ENCODE results near the gene SHOX. TPM values are rescaled to one million over a fixed set of nuclear protein-coding genes. Genes with fewer than 3 reads are reported as not detected.

Gene SHOX
- polyA plus RNA-seq, 1 of the 3 experiments (the other 2 are of a cell fraction) = not detected

DNA sequence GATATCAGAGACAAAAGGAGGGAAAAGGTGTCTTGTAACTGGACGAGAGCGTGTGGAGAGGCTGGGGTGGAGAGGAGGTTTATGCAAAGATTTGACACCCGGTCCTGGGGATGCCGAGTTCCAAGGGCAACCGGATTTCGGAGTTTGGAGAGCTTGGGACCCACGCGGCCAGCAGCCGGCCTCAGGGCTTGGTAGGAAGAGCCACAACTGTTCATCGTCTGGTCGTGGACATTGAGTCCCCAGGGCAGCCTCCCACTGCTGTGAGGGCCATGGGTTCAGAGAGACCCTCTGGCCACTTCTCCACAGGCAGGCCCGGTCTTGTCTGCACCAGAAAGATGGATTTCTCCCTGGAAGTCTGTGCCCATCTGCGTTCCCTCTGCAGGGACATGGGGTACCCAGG lies 46.8 kb downstream of the SHOX start (continued):
- no peak for TF ChIP-seq EZH2phosphoT487 (IDR thresholded peaks at IDR 0.05; ENCODE audit: borderline replicate concordance, low read depth)

DNA sequence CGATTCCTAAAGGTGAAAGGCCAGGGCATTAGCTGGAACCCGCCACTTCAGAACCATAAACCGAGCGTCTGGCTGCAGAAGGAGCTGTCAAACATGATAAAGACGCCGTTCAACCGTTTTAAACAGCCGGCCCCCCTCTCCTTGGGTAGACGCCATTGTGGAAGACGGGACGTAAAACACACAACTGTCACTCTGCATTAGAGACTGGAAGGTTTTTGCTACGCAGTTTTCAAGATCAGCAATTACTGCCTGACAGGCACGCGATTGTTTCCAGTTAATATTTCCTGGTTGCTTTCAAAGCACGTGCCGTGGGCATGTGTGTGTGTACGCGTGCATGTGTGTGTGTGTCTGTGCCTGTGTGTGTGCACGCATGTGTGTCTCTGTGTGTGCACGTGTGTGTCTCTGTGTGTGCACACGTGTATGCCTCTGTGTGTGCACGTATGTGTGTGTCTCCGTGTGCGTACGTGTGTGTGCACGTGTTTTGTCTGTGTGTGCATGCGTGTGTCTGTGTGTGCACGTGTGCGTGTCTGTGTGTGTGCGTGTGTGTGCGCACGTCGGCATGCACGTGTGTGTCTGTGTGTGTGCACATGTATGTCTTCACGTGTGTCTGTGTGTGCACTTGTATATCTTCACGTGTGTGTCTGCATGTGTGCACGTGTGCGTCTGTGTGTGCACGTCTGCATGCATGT lies 48.8 kb downstream of the SHOX start:
- 24% methylated on average over 39 of the region's 39 CpGs for WGBS (ENCODE audit: low lambda C conversion rate)
- H3K9me2 ChIP-seq = no peaks in the 10 kb centered on the region
- no peaks in the 10 kb centered on the region for H3K79me2 ChIP-seq (ENCODE audit: insufficient read depth)
- H3K27me3 ChIP-seq (ENCODE audit: insufficient read depth) = no peaks in the 10 kb centered on the region
- no peaks in the 10 kb centered on the region for H3F3A ChIP-seq (replicated peaks; ENCODE audit: insufficient read depth)
- ChIA-PET CTCF (no interaction called here), POLR2A (no interaction called here)
- H3K27ac ChIP-seq (ENCODE audit: low read depth in 2 of 2, low read length in 1 of 2) = no peak overlapping the region
- no peaks in the 10 kb centered on the region for H3K9me3 ChIP-seq
- no peaks in the 10 kb centered on the region for H4K20me1 ChIP-seq (ENCODE audit: insufficient read depth)
- TF ChIP-seq, protein P1, sequence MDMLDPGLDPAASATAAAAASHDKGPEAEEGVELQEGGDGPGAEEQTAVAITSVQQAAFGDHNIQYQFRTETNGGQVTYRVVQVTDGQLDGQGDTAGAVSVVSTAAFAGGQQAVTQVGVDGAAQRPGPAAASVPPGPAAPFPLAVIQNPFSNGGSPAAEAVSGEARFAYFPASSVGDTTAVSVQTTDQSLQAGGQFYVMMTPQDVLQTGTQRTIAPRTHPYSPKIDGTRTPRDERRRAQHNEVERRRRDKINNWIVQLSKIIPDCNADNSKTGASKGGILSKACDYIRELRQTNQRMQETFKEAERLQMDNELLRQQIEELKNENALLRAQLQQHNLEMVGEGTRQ (IDR thresholded peaks at IDR 0.05; ENCODE audit: borderline replicate concordance, low read depth, low read length) = no peak
- no peak overlapping the region for H3K4me3 ChIP-seq (ENCODE audit: low read depth in 2 of 2, low read length in 1 of 2)
- H3K36me3 ChIP-seq (replicated peaks in 1 of 2; ENCODE audit: control insufficient read depth in 1 of 2, insufficient read depth in 2 of 2, low read length in 1 of 2) = no peaks in the 10 kb centered on the region
- no peak for DNase-seq
- no peak overlapping the region for H3K9ac ChIP-seq
- no peak overlapping the region for H2AFZ ChIP-seq (ENCODE audit: low read depth)
- H3K4me1 ChIP-seq (ENCODE audit: control insufficient read depth in 1 of 2, insufficient read depth in 2 of 2, low read depth in 1 of 2, low read length in 1 of 2) = no peaks in the 10 kb centered on the region
- H3K4me2 ChIP-seq = no peak overlapping the region

DNA sequence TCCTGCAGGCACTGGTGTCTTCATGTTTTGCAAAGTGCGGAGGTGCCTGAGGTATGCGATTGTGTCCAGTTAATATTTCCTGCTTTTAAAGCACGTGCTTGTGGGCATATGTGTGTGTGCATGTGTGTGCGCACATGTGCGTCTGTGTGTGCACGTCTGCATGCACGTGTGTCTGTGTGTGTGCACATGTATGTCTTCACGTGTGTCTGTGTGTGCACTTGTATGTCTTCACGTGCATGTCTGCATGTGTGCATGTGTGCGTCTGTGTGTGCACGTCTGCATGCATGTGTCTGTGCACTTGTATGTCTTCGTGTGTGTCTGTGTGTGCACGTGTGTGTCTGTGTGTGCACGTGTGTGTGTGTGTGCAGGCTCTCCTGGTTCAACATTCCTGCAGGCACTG lies 49.5 kb downstream of the SHOX start:
- POLR2A ChIA-PET = no interaction called here

More for the DNA sequence above, 49.5 kb downstream of the SHOX start:
- no peaks in the 10 kb centered on the region for H3K9me3 ChIP-seq
- H3K4me3 ChIP-seq (ENCODE audit: low read depth in 2 of 2, low read length in 1 of 2) = no peak overlapping the region
- no peak overlapping the region for H3K4me2 ChIP-seq
- no peaks in the 10 kb centered on the region for H3K79me2 ChIP-seq (ENCODE audit: insufficient read depth)
- no peak overlapping the region for H2AFZ ChIP-seq (ENCODE audit: low read depth)
- TF ChIP-seq, protein P2, sequence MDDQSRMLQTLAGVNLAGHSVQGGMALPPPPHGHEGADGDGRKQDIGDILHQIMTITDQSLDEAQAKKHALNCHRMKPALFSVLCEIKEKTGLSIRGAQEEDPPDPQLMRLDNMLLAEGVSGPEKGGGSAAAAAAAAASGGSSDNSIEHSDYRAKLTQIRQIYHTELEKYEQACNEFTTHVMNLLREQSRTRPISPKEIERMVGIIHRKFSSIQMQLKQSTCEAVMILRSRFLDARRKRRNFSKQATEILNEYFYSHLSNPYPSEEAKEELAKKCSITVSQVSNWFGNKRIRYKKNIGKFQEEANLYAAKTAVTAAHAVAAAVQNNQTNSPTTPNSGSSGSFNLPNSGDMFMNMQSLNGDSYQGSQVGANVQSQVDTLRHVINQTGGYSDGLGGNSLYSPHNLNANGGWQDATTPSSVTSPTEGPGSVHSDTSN (IDR thresholded peaks at IDR 0.05) = no peak
- TF ChIP-seq EZH2phosphoT487 (IDR thresholded peaks at IDR 0.05; ENCODE audit: borderline replicate concordance, low read depth) (no peak), FOSL2 (IDR thresholded peaks at IDR 0.05; ENCODE audit: borderline replicate concordance, low read depth) (no peak), TAF1 (IDR thresholded peaks at IDR 0.05; ENCODE audit: borderline replicate concordance, low read depth, low read length) (no peak), MXI1 (IDR thresholded peaks at IDR 0.05; ENCODE audit: low read depth, low read length) (no peak), FOXM1 (IDR thresholded peaks at IDR 0.05; ENCODE audit: low read depth) (no peak), NFIC (IDR thresholded peaks at IDR 0.05; ENCODE audit: borderline replicate concordance) (no peak), FOXJ3 (CRISPR knock-in tag; IDR thresholded peaks at IDR 0.05) (no peak), EP300 (IDR thresholded peaks at IDR 0.05; ENCODE audit: borderline replicate concordance in 1 of 2, low read depth in 1 of 2, low read length in 1 of 2) (no peak), RAD21 (IDR thresholded peaks at IDR 0.05; ENCODE audit: low read length) (no peak), JUND (IDR thresholded peaks at IDR 0.05) (no peak), SMC3 (IDR thresholded peaks at IDR 0.05; ENCODE audit: low read depth, low read length) (no peak), GABPA (IDR thresholded peaks at IDR 0.05; ENCODE audit: low read depth) (no peak), SIN3A (IDR thresholded peaks at IDR 0.05; ENCODE audit: borderline replicate concordance, low read depth, low read length) (no peak), CHD2 (IDR thresholded peaks at IDR 0.05; ENCODE audit: low read length, partially characterized antibody) (no peak)
- TF ChIP-seq, protein P1 (IDR thresholded peaks at IDR 0.05; ENCODE audit: borderline replicate concordance, low read depth, low read length) = no peak
- H3K9ac ChIP-seq = no peak overlapping the region
- no peaks in the 10 kb centered on the region for H3F3A ChIP-seq (replicated peaks; ENCODE audit: insufficient read depth)
- no peak overlapping the region for H3K27ac ChIP-seq (ENCODE audit: low read depth in 2 of 2, low read length in 1 of 2)
- H3K36me3 ChIP-seq (replicated peaks in 1 of 2; ENCODE audit: control insufficient read depth in 1 of 2, insufficient read depth in 2 of 2, low read length in 1 of 2) = no peaks in the 10 kb centered on the region
- no peaks in the 10 kb centered on the region for H3K9me2 ChIP-seq
- no peaks in the 10 kb centered on the region for H4K20me1 ChIP-seq (ENCODE audit: insufficient read depth)
- CTCF ChIA-PET = no interaction called here
- 49% methylated on average over 14 of the region's 14 CpGs for whole genome bisulfite sequencing (ENCODE audit: low lambda C conversion rate)
- no peaks in the 10 kb centered on the region for H3K4me1 ChIP-seq (ENCODE audit: control insufficient read depth in 1 of 2, insufficient read depth in 2 of 2, low read depth in 1 of 2, low read length in 1 of 2)
- no peaks in the 10 kb centered on the region for H3K27me3 ChIP-seq (ENCODE audit: insufficient read depth)
- no peak for DNase-seq

Data from SK-N-SH (cell line).